Measurements from ENCODE around the gene PCSK5.

The PCSK5 gene

GRCh38 chr9:76405868-76406267 is 515.4 kb downstream of the PCSK5 start:
- DNase-seq, result no peak

Measured in activated CD4-positive, CD25-positive, alpha-beta regulatory T cell (primary cell).